SK-N-MC (cell line): ENCODE results near the gene SCMH1.
"Not testable (repeated sequence)": the region's sequence is repeated elsewhere in the genome, so short reads cannot be mapped to it uniquely, and the experiment has no call there.

Source experiments
- DNase-seq: peaks from one replicate; pipeline ENCODE4 v3.0.0-alpha.2; 2011; ENCODE audit warnings: low read depth, low spot score
- H3K27ac ChIP-seq: fragments of 200-600 bp; sonication (generic); 2 replicates; pipeline ENCODE4 v1.5.1; 2016; ENCODE audit warnings: mixed run types
- H3K36me3 ChIP-seq: fragments of 200-600 bp; sonication (generic); 2 replicates; pipeline ENCODE4 v1.6.1; 2017; ENCODE audit warnings: antibody characterized with exemption, low read length, mixed read lengths; ENCODE audit not compliant: insufficient read depth
- H3K4me3 ChIP-seq: fragments of 200-600 bp; sonication (generic); 2 replicates; pipeline ENCODE4 v1.5.1; 2016
- H3K9ac ChIP-seq: fragments of 200-600 bp; sonication (generic); 2 replicates; pipeline ENCODE4 v1.8.0; 2017; ENCODE audit warnings: mixed run types, mixed read lengths; ENCODE audit not compliant: insufficient read length
- H3K9me3 ChIP-seq: fragments of 200-600 bp; sonication (generic); 2 replicates; pipeline ENCODE4 v1.6.1; 2017; ENCODE audit warnings: low read depth, mild to moderate bottlenecking, antibody characterized with exemption, low read length, moderate library complexity, mixed read lengths
- EZH2 ChIP-seq: fragments of 200-600 bp; sonication (generic); IDR thresholded peaks from one replicate; pipeline ENCODE4 v1.6.1; 2017; ENCODE audit warnings: antibody characterized with exemption
- FOXP2 ChIP-seq: optimal IDR thresholded peaks from 2 replicates; pipeline ENCODE3; 2011; ENCODE audit warnings: mild to moderate bottlenecking, moderate library complexity; ENCODE audit not compliant: insufficient read depth; ENCODE audit errors: extremely low read length, control extremely low read depth
- POLR2AphosphoS5 ChIP-seq: IDR thresholded peaks from 2 replicates; pipeline ENCODE4 v1.6.1; 2012; ENCODE audit warnings: mild to moderate bottlenecking, low read depth, low read length, borderline replicate concordance

SCMH1 gene

DNA sequence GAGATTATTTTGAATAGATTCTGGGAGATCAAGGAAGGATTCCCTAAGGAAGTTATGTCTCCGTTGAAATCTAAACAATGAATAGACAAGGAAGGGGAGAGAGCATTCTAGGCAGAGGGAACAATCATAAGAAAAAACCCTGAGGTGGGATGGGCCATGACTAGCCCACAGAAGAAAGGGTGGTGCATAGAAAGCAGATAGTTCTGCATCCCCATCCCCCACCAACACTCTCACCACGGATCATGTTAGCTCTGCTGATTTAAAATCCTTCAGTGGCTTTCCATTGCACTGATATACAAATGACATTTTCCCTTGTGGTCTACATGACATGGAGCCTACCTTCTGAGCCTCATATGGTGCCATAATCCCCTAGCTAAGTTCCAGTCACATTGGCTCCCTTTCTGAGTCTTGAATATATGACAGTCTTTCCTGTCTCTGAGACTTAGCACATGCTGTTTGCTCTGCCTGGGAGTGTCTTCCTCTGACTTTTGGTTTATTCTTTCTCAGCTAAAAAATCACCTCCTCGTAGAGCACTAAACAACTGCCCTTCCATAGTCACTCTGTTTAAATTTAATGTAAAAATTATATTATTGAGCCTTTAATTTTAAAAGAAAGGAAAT lies 15.2 kb downstream of the SCMH1 start:
- TF ChIP-seq EZH2 (no peak), POLR2AphosphoS5 (no peak)
- Histone ChIP-seq H3K9me3 (no peaks in the 10 kb centered on the region), H3K27ac (no peak overlapping the region), H3K4me3 (no peak overlapping the region), H3K36me3 (no peaks in the 10 kb centered on the region), H3K9ac (no peak overlapping the region)
- DNase-seq = no peak

DNA sequence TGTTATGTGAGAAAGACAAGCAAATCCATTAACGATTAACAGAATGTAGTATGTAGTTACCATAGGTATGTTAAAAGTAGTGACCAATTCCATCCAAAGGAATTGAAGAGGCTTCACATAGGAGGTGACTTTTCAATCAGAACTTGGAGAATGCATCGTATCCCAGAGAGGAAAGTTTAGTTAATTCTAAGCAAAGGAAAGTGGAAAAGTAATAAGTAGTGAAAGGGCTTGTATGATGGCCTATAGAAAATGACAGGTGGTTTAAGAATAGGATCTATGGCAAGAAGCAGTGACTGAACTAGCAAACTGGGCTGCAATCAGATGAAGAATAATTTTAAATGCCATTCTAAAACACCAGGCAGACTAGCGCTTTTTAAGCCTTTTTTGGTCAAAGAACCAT lies 16.6 kb downstream of the SCMH1 start:
- DNase-seq = no peak
- Histone ChIP-seq H3K4me3 (no peak overlapping the region), H3K36me3 (peaks cover 2% of the 10 kb centered on the region), H3K9ac (no peak overlapping the region), H3K27ac (no peak overlapping the region), H3K9me3 (no peaks in the 10 kb centered on the region)
- TF ChIP-seq POLR2AphosphoS5 (no peak), EZH2 (no peak), FOXP2 (no peak)

DNA sequence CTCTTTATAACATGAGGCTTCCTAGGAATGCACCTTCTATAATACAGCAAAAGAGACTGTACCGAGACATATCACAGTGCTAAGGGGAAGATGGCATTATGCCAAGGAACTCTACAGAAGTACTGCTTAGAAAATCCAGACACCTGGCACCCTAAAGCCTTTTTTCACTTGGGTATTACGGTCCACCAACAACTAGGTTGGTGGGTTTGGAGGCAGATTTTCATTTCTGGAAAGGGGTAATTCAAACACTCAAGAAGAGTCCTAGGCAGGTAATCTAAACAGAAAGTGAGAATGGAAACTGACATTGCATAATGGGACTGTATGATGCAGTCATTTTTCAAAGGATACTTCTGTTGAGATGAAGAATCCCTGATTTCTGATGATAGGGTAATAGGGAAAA lies 19.6 kb downstream of the SCMH1 start:
- DNase-seq = no peak
- no peak overlapping the region for H3K9ac ChIP-seq
- peaks cover 21% of the 10 kb centered on the region for H3K36me3 ChIP-seq
- H3K9me3 ChIP-seq = no peaks in the 10 kb centered on the region; the same call in 1 of the 2 replicates
- H3K4me3 ChIP-seq = no peak overlapping the region
- H3K27ac ChIP-seq = no peak overlapping the region
- TF ChIP-seq FOXP2 = no peak

DNA sequence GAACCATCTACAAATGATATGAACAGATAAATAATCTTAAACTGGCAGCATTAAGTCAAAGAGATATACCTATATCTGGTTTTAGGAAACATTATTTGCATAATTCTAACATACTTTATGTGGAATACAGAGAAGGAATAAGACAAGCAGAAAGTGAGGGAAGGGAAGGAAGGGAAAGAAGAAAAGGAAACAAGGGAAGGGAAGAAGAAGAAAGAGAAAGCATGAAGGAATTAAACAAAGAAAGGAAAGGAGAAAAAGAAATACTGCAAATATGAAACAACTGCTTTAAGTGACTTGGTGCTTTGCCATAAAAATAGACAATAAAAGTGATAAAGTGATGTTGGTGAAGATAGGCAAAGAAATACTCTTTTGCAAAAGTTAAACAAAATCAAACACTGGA lies 20.1 kb downstream of the SCMH1 start:
- H3K4me3 ChIP-seq = no peak overlapping the region
- H3K9me3 ChIP-seq = no peaks in the 10 kb centered on the region; the same call in 1 of the 2 replicates
- no peak for DNase-seq
- H3K27ac ChIP-seq = no peak overlapping the region
- no peak for TF ChIP-seq POLR2AphosphoS5
- no peak for TF ChIP-seq EZH2
- TF ChIP-seq FOXP2 = no peak
- H3K36me3 ChIP-seq = peaks cover 21% of the 10 kb centered on the region
- H3K9ac ChIP-seq = no peak overlapping the region

DNA sequence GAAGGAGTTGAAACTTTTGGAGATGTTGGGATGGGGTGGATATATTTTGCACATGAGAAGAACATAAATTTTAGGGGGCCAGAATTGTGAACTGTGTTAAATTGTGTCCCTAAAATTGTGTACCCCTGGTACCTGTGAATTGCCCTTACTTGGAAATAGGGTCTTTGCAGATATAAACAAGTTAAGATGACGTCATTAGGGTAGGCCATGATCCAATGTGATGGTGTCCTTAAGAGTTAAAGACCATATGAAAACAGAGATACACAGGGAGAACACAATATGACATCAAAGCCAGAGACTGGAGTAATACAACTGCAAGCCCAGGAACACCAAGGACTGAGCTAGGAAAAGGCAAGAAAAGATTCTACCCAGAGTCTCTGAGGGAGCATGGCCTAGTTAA lies 24.0 kb downstream of the SCMH1 start:
- Histone ChIP-seq H3K4me3 (no peak overlapping the region), H3K9ac (no peak overlapping the region), H3K36me3 (peaks cover 21% of the 10 kb centered on the region), H3K9me3 (no peaks in the 10 kb centered on the region; the same call in 1 of the 2 replicates), H3K27ac (no peak overlapping the region)
- TF ChIP-seq POLR2AphosphoS5 = no peak
- no peak for TF ChIP-seq EZH2
- TF ChIP-seq FOXP2 = no peak
- no peak for DNase-seq

DNA sequence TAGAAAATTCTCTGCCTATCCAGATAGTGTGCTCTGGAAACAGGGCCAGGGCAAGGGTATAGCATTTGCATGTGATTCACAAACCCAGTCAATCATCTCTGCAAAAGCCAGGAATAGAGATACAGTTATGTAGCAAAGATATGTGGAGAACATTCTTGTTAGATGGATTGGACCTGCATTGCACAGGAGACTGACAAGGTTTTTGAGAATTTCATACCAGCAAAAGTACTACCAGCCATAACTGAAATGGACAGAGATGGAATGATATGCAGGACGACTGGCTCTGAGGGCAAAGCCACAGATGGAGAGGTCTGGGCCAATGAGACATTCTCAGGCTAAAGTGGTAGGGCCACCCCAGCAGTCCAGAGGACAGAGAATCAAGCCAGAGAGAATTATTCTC lies 24.7 kb downstream of the SCMH1 start:
- H3K4me3 ChIP-seq = no peak overlapping the region
- H3K36me3 ChIP-seq = peaks cover 21% of the 10 kb centered on the region
- no peak overlapping the region for H3K9ac ChIP-seq
- H3K27ac ChIP-seq = no peak overlapping the region
- no peaks in the 10 kb centered on the region; the same call in 1 of the 2 replicates for H3K9me3 ChIP-seq
- no peak for DNase-seq
- TF ChIP-seq FOXP2 (no peak), EZH2 (no peak), POLR2AphosphoS5 (no peak)

DNA sequence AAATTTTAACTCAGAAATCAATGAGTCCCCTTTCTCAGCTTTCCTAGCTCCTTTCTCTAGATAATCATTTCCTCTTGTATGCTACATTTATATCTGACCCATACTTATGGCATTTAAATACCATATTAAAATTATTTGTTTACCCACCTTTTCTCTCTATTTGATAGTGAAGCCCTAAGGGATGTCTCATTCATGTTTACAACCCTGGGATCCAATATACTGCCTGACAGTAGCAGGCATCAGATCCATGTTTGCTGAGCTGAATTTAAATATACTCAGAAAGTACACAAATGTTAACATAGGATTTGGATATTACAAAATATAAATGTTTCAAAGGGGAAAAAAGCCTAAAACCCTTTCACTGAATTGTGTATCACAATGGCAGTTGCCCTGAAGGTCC lies 26.5 kb downstream of the SCMH1 start:
- no peak for DNase-seq
- H3K27ac ChIP-seq = no peak overlapping the region
- no peak for TF ChIP-seq FOXP2
- TF ChIP-seq POLR2AphosphoS5 = no peak
- no peak for TF ChIP-seq EZH2
- H3K36me3 ChIP-seq = peaks cover 20% of the 10 kb centered on the region
- no peaks in the 10 kb centered on the region; the same call in 1 of the 2 replicates for H3K9me3 ChIP-seq
- H3K4me3 ChIP-seq = no peak overlapping the region
- no peak overlapping the region for H3K9ac ChIP-seq

DNA sequence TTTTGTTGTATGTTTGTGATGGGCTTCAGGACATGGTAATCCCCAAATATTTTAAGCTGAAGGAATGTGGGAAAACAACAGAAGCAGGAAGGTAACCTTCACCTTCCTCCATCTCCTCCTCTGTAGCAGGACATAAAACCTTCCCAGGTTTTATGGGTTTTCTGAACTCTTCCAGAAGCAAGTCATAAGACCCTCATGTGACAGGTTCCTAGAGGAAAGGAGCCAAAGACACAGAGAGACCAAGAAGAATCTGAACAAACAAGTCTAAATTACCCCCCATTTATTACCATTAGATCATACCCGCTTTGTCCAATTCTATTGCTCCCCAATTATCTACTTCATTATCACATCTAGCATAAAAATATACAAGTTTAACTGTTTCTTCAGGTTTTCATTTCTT lies 28.8 kb downstream of the SCMH1 start:
- Histone ChIP-seq H3K27ac (no peak overlapping the region), H3K36me3 (0 out of 2 replicates have a peak, but pooled peaks cover 3% of the 10 kb centered on the region), H3K9me3 (no peaks in the 10 kb centered on the region), H3K9ac (no peak overlapping the region), H3K4me3 (no peak overlapping the region)
- DNase-seq = no peak
- TF ChIP-seq POLR2AphosphoS5 = no peak
- TF ChIP-seq FOXP2 = no peak
- TF ChIP-seq EZH2 = no peak

DNA sequence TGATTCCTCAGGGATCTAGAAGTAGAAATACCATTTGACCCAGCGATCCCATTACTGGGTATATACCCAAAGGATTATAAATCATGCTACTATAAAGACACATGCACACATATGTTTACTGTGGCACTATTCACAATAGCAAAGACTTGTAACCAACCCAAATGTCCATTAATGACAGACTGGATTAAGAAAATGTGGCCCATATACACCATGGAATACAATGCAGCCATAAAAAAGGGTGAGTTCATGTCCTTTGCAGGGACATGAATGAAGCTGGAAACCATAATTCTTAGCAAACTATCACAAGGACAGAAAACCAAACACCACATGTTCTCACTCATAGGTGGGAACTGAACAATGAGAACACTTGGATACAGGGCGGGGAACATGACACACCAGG lies 30.5 kb downstream of the SCMH1 start:
- not testable (repeated sequence) for DNase-seq, H3K9me3 ChIP-seq, H3K9ac ChIP-seq, H3K4me3 ChIP-seq, H3K27ac ChIP-seq, H3K36me3 ChIP-seq

DNA sequence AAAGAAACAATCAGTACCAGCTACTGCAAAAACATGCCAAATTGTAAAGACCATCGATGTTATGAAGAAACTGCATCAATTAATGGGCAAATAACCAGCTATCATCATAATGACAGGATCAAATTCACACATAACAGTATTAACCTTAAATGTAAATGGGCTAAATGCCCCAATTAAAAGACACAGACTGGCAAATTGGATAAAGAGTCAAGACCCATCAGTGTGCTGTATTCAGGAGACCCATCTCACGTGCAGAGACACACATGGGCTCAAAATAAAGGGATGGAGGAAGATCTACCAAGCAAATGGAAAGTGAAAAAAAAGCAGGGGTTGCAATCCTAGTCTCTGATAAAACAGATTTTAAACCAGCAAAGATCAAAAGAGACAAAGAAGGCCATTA lies 35.1 kb downstream of the SCMH1 start:
- H3K27ac ChIP-seq, H3K4me3 ChIP-seq, DNase-seq, H3K9me3 ChIP-seq, H3K36me3 ChIP-seq, H3K9ac ChIP-seq: not testable (repeated sequence)
